MM.1S (cell line): ENCODE data around the gene SUPT6H.

ENCODE experiments used
- DNase-seq: peaks from one replicate; pipeline ENCODE4 v3.0.0-alpha.2; 2015
- H2AFZ ChIP-seq: fragments of 300-600 bp; sonication (generic); 2 replicates; pipeline ENCODE4 v1.6.0; 2016; ENCODE audit warnings: antibody characterized with exemption, low read length
- H3F3A ChIP-seq: fragments of 300-600 bp; sonication (generic); 2 replicates; pipeline ENCODE4 v1.6.1; 2016; ENCODE audit warnings: mild to moderate bottlenecking, antibody characterized with exemption, low read length, moderate library complexity, mixed read lengths; ENCODE audit not compliant: insufficient read depth
- H3K27ac ChIP-seq: fragments of 300-600 bp; sonication (generic); 2 replicates; pipeline ENCODE4 v1.5.1; 2016; ENCODE audit warnings: mild to moderate bottlenecking, low read length
- H3K27me3 ChIP-seq: fragments of 300-600 bp; sonication (generic); replicated peaks from 2 replicates; pipeline ENCODE4 v1.6.0; 2016; ENCODE audit warnings: low read length; ENCODE audit not compliant: insufficient read depth
- H3K36me3 ChIP-seq: fragments of 300-600 bp; sonication (generic); replicated peaks from 2 replicates; pipeline ENCODE4 v1.6.1; 2016; ENCODE audit warnings: mild to moderate bottlenecking, low read length, mixed read lengths; ENCODE audit not compliant: insufficient read depth
- H3K4me1 ChIP-seq: fragments of 300-600 bp; sonication (generic); 2 replicates; pipeline ENCODE4 v1.6.1; 2016; ENCODE audit warnings: low read length, mixed read lengths
- H3K4me2 ChIP-seq: fragments of 300-600 bp; sonication (generic); 2 replicates; pipeline ENCODE4 v1.6.0; 2016; ENCODE audit warnings: low read depth, low read length
- H3K4me3 ChIP-seq: fragments of 300-600 bp; sonication (generic); 2 replicates; pipeline ENCODE4 v1.5.1; 2016; ENCODE audit warnings: low read length, mixed read lengths
- H3K79me2 ChIP-seq: fragments of 300-600 bp; sonication (generic); 2 replicates; pipeline ENCODE4 v1.6.1; 2016; ENCODE audit warnings: mixed run types, low read length, mixed read lengths
- H3K9ac ChIP-seq: fragments of 300-600 bp; sonication (generic); 2 replicates; pipeline ENCODE4 v1.6.1; 2016; ENCODE audit warnings: low read length, mixed read lengths
- H3K9me2 ChIP-seq: fragments of 300-600 bp; sonication (generic); replicated peaks from 2 replicates; pipeline ENCODE4 v1.6.1; 2016; ENCODE audit warnings: mild to moderate bottlenecking, low read length, mixed read lengths; ENCODE audit not compliant: insufficient read depth
- H3K9me3 ChIP-seq: fragments of 300-600 bp; sonication (generic); replicated peaks from 2 replicates; pipeline ENCODE4 v1.6.1; 2016; ENCODE audit warnings: mild to moderate bottlenecking, low read length, mixed read lengths; ENCODE audit not compliant: insufficient read depth
- H4K20me1 ChIP-seq: fragments of 300-600 bp; sonication (generic); 2 replicates; pipeline ENCODE4 v1.6.1; 2016; ENCODE audit warnings: mild to moderate bottlenecking, low read length, moderate library complexity, mixed read lengths; ENCODE audit not compliant: insufficient read depth
- EZH2 ChIP-seq: fragments of 300-600 bp; sonication (generic); optimal IDR thresholded peaks from 2 replicates; pipeline ENCODE3; 2017; ENCODE audit warnings: low read depth, mild to moderate bottlenecking, antibody characterized with exemption, low read length, mixed read lengths
- EZH2phosphoT487 ChIP-seq: fragments of 300-600 bp; sonication (generic); IDR thresholded peaks from 2 replicates; pipeline ENCODE4 v1.6.1; 2018; ENCODE audit warnings: antibody characterized with exemption, low read length
- TF ChIP-seq, protein P1 (sequence below): fragments of 300-600 bp; sonication (generic); IDR thresholded peaks from 2 replicates; pipeline ENCODE4 v1.5.1; 2016; ENCODE audit warnings: antibody characterized with exemption, low read length, mixed read lengths

SUPT6H gene

DNA sequence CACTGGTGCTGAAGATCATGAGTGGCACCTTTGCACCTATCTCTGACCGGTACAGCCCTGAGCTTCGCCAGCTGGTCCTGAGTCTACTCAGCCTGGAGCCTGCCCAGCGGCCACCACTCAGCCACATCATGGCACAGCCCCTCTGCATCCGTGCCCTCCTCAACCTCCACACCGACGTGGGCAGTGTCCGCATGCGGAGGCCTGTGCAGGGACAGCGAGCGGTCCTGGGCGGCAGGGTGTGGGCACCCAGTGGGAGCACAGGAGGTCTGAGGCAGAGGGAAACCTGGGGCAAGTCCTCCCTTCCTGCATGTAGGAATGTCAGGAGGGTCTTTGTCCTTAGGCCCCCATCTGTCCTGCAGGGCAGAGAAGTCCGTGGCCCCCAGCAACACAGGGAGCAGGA lies 75.3 kb downstream of the SUPT6H start:
- Histone ChIP-seq H3K36me3 (no peaks in the 10 kb centered on the region), H3K9ac (no peak overlapping the region), H3K27me3 (no peaks in the 10 kb centered on the region), H3K4me2 (no peak overlapping the region), H3K4me3 (no peak overlapping the region), H2AFZ (no peak overlapping the region), H3K27ac (no peak overlapping the region), H3K9me2 (no peaks in the 10 kb centered on the region), H3K9me3 (no peaks in the 10 kb centered on the region), H3K79me2 (no peaks in the 10 kb centered on the region), H3K4me1 (peaks cover 23% of the 10 kb centered on the region), H3F3A (no peaks in the 10 kb centered on the region), H4K20me1 (no peaks in the 10 kb centered on the region)
- DNase-seq, result no peak
- TF ChIP-seq EZH2phosphoT487 (no peak), EZH2 (no peak)
- TF ChIP-seq, protein P1, sequence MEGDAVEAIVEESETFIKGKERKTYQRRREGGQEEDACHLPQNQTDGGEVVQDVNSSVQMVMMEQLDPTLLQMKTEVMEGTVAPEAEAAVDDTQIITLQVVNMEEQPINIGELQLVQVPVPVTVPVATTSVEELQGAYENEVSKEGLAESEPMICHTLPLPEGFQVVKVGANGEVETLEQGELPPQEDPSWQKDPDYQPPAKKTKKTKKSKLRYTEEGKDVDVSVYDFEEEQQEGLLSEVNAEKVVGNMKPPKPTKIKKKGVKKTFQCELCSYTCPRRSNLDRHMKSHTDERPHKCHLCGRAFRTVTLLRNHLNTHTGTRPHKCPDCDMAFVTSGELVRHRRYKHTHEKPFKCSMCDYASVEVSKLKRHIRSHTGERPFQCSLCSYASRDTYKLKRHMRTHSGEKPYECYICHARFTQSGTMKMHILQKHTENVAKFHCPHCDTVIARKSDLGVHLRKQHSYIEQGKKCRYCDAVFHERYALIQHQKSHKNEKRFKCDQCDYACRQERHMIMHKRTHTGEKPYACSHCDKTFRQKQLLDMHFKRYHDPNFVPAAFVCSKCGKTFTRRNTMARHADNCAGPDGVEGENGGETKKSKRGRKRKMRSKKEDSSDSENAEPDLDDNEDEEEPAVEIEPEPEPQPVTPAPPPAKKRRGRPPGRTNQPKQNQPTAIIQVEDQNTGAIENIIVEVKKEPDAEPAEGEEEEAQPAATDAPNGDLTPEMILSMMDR, result no peak

GRCh38 chr17:28737770-28738679 lies 76.0 kb downstream of the SUPT6H start:
- Histone ChIP-seq H4K20me1 (no peaks in the 10 kb centered on the region), H3K9me3 (no peaks in the 10 kb centered on the region), H3K27me3 (no peaks in the 10 kb centered on the region), H3F3A (peaks cover 1% of the 10 kb centered on the region; the same call in 1 of the 2 replicates), H3K27ac (no peak overlapping the region), H3K4me3 (no peak overlapping the region), H2AFZ (no peak overlapping the region), H3K79me2 (no peaks in the 10 kb centered on the region), H3K36me3 (no peaks in the 10 kb centered on the region), H3K4me2 (no peak overlapping the region), H3K9ac (no peak overlapping the region), H3K4me1 (peaks cover 23% of the 10 kb centered on the region), H3K9me2 (no peaks in the 10 kb centered on the region)
- no peak for DNase-seq
- TF ChIP-seq, protein P1, result no peak
- TF ChIP-seq EZH2phosphoT487 (no peak), EZH2 (no peak)

- Histone ChIP-seq H4K20me1 (no peaks in the 10 kb centered on the region), H3K9me3 (no peaks in the 10 kb centered on the region), H3K4me3 (no peak overlapping the region), H3K36me3 (no peaks in the 10 kb centered on the region), H3K9ac (no peak overlapping the region), H3K27ac (no peak overlapping the region), H3K79me2 (no peaks in the 10 kb centered on the region), H2AFZ (no peak overlapping the region), H3K9me2 (no peaks in the 10 kb centered on the region), H3K4me2 (no peak overlapping the region), H3K27me3 (no peaks in the 10 kb centered on the region), H3K4me1 (peaks cover 23% of the 10 kb centered on the region), H3F3A (peaks cover 8% of the 10 kb centered on the region)
- peak; percentile 40 for DNase-seq
- TF ChIP-seq EZH2 (no peak), EZH2phosphoT487 (no peak)
- TF ChIP-seq, protein P1, result no peak
Observed at GRCh38 chr17:28738680-28739384, 76.8 kb downstream of the SUPT6H start.
